ENCODE results near the gene GLOD5.

GRCh38 chrX:48823053-48823452 lies 61.5 kb downstream of the GLOD5 start:
- TF ChIP-seq, protein P1, sequence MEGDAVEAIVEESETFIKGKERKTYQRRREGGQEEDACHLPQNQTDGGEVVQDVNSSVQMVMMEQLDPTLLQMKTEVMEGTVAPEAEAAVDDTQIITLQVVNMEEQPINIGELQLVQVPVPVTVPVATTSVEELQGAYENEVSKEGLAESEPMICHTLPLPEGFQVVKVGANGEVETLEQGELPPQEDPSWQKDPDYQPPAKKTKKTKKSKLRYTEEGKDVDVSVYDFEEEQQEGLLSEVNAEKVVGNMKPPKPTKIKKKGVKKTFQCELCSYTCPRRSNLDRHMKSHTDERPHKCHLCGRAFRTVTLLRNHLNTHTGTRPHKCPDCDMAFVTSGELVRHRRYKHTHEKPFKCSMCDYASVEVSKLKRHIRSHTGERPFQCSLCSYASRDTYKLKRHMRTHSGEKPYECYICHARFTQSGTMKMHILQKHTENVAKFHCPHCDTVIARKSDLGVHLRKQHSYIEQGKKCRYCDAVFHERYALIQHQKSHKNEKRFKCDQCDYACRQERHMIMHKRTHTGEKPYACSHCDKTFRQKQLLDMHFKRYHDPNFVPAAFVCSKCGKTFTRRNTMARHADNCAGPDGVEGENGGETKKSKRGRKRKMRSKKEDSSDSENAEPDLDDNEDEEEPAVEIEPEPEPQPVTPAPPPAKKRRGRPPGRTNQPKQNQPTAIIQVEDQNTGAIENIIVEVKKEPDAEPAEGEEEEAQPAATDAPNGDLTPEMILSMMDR (IDR thresholded peaks at IDR 0.05), result no peak
- TF ChIP-seq POLR2A (IDR thresholded peaks at IDR 0.05), result no peak
- no peak for TF ChIP-seq POLR2AphosphoS5 (IDR thresholded peaks at IDR 0.05; ENCODE audit: insufficient read depth in 1 of 2, low read depth in 1 of 2)

Measured in vagina (tissue), 2 donors.